Loucy (cell line): ENCODE data around the gene ULBP1.

Experiments
- CTCF ChIP-seq: fragments of 200-600 bp; sonication (generic); conservative IDR thresholded peaks from 2 replicates; pipeline ENCODE4 v1.5.1; 2014; ENCODE audit warnings: mild to moderate bottlenecking, antibody characterized with exemption, low read length
- EZH2phosphoT487 ChIP-seq: fragments of 200-600 bp; IDR thresholded peaks from 2 replicates; pipeline ENCODE4 v1.6.1; 2018; ENCODE audit warnings: antibody characterized with exemption, mild to moderate bottlenecking, moderate library complexity, borderline replicate concordance

- TF ChIP-seq CTCF (peak; percentile 62), EZH2phosphoT487 (no peak)
Measured at GRCh38 chr6:149961728-149962425, 1.9 kb upstream of the ULBP1 start.
